Endothelial cell of umbilical vein (primary cell): Measurements from ENCODE around the gene TRIM41. TPM values are rescaled to one million over a fixed set of nuclear protein-coding genes. Genes with fewer than 3 reads are reported as not detected.
"Not testable (repeated sequence)": the region's sequence is repeated elsewhere in the genome, so short reads cannot be mapped to it uniquely, and the experiment has no call there.

ENCODE experiments used
- BruUV-seq: library from RNA; stranded (reverse); fragments of 400-500 nt; replicated peaks from 2 replicates; lab custom pipeline; 2021; lab: Mats Ljungman, UMichigan
- CTCF ChIA-PET: fragments of 300-600, 350-600 bp; sonication (Branson Sonifier 250); formaldehyde crosslinking; loops from one replicate; lab custom pipeline; 2021; ENCODE audit warnings: antibody characterized with exemption, inconsistent platforms; lab: Charles Lee
- POLR2A ChIA-PET: fragments of 300-600, 350-600 bp; sonication (Branson Sonifier 250); formaldehyde crosslinking; loops from one replicate; lab custom pipeline; 2021; ENCODE audit warnings: antibody characterized with exemption, inconsistent platforms; lab: Charles Lee
- DNase-seq: peaks from one replicate; pipeline ENCODE4 v3.0.0-alpha.2; 2011; ENCODE audit warnings: low read depth, low spot score
- FAIRE-seq: peaks from 2 replicates; lab custom pipeline; 2011; peaks lifted over from hg19 to GRCh38; lab: Jason Lieb, UNC
- H2AFZ ChIP-seq: 2 replicates; pipeline ENCODE4 v1.6.0; 2012; ENCODE audit warnings: low read depth, low read length, control low read depth, inconsistent platforms
- H3K27ac ChIP-seq: 2 replicates; pipeline ENCODE4 v1.5.1; 2011; ENCODE audit warnings: low read depth, mild to moderate bottlenecking, control low read depth, low read length, moderate library complexity; ENCODE audit not compliant: insufficient read depth
- H3K27me3 ChIP-seq, 2 experiments: 2 replicates each; pipeline versions ENCODE4 v1.6.0 to v1.6.1; 2011; ENCODE audit warnings: low read length in 2 of 2, mixed read lengths in 1 of 2; ENCODE audit not compliant: control insufficient read depth in 2 of 2, insufficient read depth in 2 of 2
- H3K36me3 ChIP-seq, 2 experiments: 2 replicates in 1 of 2; 3 replicates in 1 of 2; pipeline ENCODE4 v1.5.1; 2011; ENCODE audit warnings: low read length in 2 of 2, mild to moderate bottlenecking in 1 of 2, moderate library complexity in 1 of 2; ENCODE audit not compliant: control insufficient read depth in 2 of 2, insufficient read depth in 2 of 2; ENCODE audit errors: extremely low read depth in 1 of 2
- H3K4me1 ChIP-seq: 3 replicates; pipeline ENCODE4 v1.5.1; 2011; ENCODE audit warnings: mild to moderate bottlenecking, low read length; ENCODE audit not compliant: control insufficient read depth, insufficient read depth; ENCODE audit errors: extremely low read depth
- H3K4me2 ChIP-seq: 2 replicates; pipeline ENCODE4 v1.6.1; 2011; ENCODE audit warnings: low read length, control low read depth, mixed read lengths; ENCODE audit not compliant: insufficient read depth
- H3K4me3 ChIP-seq, 3 experiments: fragments of 200-600 bp in 1 of 3; sonication (generic), shearing (Covaris generic) in 1 of 3; replicated peaks in 1 of 3; 2 replicates each; pipeline ENCODE4 v1.5.1; 2011 to 2016; ENCODE audit warnings: control low read depth in 3 of 3, low read length in 3 of 3, mild to moderate bottlenecking in 2 of 3, inconsistent platforms in 1 of 3, low read depth in 1 of 3, moderate library complexity in 1 of 3; ENCODE audit not compliant: insufficient read depth in 1 of 3
- H3K79me2 ChIP-seq: 2 replicates; pipeline ENCODE4 v1.6.0; 2012; ENCODE audit warnings: low read length, inconsistent platforms; ENCODE audit not compliant: control insufficient read depth, insufficient read depth
- H3K9ac ChIP-seq: replicated peaks from 2 replicates; pipeline ENCODE3; 2011; ENCODE audit warnings: low read length, control low read depth; ENCODE audit not compliant: insufficient read depth; ENCODE audit errors: extremely low read depth
- H3K9me1 ChIP-seq: replicated peaks from 3 replicates; pipeline ENCODE4 v1.6.0; 2011; ENCODE audit warnings: mild to moderate bottlenecking, low read length; ENCODE audit not compliant: control insufficient read depth, insufficient read depth; ENCODE audit errors: extremely low read depth
- H3K9me3 ChIP-seq: replicated peaks from 2 replicates; pipeline ENCODE4 v1.5.1; 2012; ENCODE audit warnings: low read length, inconsistent platforms; ENCODE audit not compliant: control insufficient read depth, insufficient read depth
- H4K20me1 ChIP-seq: replicated peaks from 2 replicates; pipeline ENCODE3; 2011; ENCODE audit warnings: mild to moderate bottlenecking, low read length; ENCODE audit not compliant: control insufficient read depth, insufficient read depth; ENCODE audit errors: extremely low read depth
- JUN ChIP-seq: IDR thresholded peaks from 2 replicates; pipeline ENCODE4 v1.6.1; 2011; ENCODE audit warnings: borderline replicate concordance, low read depth; ENCODE audit not compliant: insufficient read length, insufficient read depth
- dilution Hi-C: fragments of 300-500 bp; cut with MboI; formaldehyde crosslinking; loops from one replicate; pipeline ENCODE4 v1.15.0; 2019; ENCODE audit warnings: low sequenced_read_pairs; ENCODE audit not compliant: extremely low pct_ligation_motif_present
- intact Hi-C: fragments of 100-400 bp; cut with micrococcal nuclease; formaldehyde crosslinking; loops from one replicate; pipeline ENCODE4 v1.10.0; 2022
- polyA plus RNA-seq, 4 experiments: library from polyadenylated mRNA; depleted of rRNA in 3 of 4; stranded (reverse) in 3 of 4; unstranded in 1 of 4; fragments of >200 nt; gene quantifications; 2 replicates each; pipeline versions ENCODE4 v1.2.1 to v1.2.3, GENCODE V29; 2011 to 2012; ENCODE audit warnings: missing spikeins in 1 of 4
- total RNA-seq: library from RNA; stranded (reverse); gene quantifications from 2 replicates; pipeline ENCODE4 v1.2.3, GENCODE V29; 2021

Gene TRIM41
- total and polyA plus RNA-seq, 2 donors (not counting 3 experiments of a cell fraction or from before 2014, with no cell fraction given) = 11.2 to 19.9 TPM

GRCh38 chr5:181265092-181265671, 42.1 kb downstream of the TRIM41 start:
- H3K4me2 ChIP-seq = no peak overlapping the region
- no TSS peak for BruUV-seq
- no peak overlapping the region for H3K9ac ChIP-seq
- no peak for FAIRE-seq
- no peaks in the 10 kb centered on the region for H3K27me3 ChIP-seq
- dilution Hi-C loops (no loop called here), intact Hi-C loops (no loop called here)
- peaks cover 12% of the 10 kb centered on the region for H3K79me2 ChIP-seq
- H3K27ac ChIP-seq = no peak overlapping the region
- no peak for DNase-seq
- H3K36me3 ChIP-seq = peaks cover 0 to 5% of the 10 kb centered on the region in 2 experiments
- no peaks in the 10 kb centered on the region for H3K9me3 ChIP-seq
- peaks cover 3% of the 10 kb centered on the region for H3K4me1 ChIP-seq
- no peaks in the 10 kb centered on the region for H3K9me1 ChIP-seq
- POLR2A ChIA-PET = no interaction called here
- no peaks in the 10 kb centered on the region for H4K20me1 ChIP-seq
- no peak for TF ChIP-seq JUN
- H2AFZ ChIP-seq = no peak overlapping the region
- CTCF ChIA-PET = no interaction called here
- H3K4me3 ChIP-seq = no peak overlapping the region

DNA sequence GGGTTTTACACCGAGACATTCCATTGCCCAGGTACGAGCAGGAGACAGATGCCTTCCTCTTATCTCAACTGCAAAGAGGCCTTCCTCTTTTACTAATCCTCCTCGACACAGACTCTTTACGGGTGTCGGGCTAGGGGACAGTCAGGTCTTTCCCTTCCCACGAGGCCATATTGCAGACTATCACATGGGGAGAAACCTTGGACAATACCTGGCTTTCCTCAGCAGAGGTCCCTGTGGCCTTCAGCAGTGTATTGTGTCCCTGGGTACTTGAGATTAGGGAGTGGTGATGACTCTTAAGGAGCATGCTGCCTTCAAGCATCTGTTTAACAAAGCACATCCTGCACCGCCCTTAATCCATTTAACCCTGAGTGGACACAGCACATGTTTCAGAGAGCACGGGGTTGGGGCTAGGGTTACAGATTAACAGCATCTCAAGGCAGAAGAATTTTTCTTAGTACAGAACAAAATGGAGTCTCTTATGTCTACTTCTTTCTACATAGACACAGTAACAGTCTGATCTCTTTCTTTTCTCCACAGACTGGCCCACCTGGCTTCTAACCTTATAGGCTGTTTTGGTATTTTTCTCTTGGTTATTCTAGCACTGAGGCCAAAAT, 44.3 kb downstream of the TRIM41 start:
- H3K9me3 ChIP-seq, FAIRE-seq, H3K27ac ChIP-seq, H4K20me1 ChIP-seq, DNase-seq, H3K27me3 ChIP-seq, H3K36me3 ChIP-seq, H3K4me3 ChIP-seq, POLR2A ChIA-PET, dilution Hi-C loops, H3K79me2 ChIP-seq, H3K4me1 ChIP-seq, intact Hi-C loops, CTCF ChIA-PET, H2AFZ ChIP-seq, BruUV-seq, H3K9me1 ChIP-seq, H3K4me2 ChIP-seq, H3K9ac ChIP-seq: not testable (repeated sequence)

GRCh38 chr5:181267907-181268306, 44.8 kb downstream of the TRIM41 start:
- POLR2A ChIA-PET, H3K9me1 ChIP-seq, intact Hi-C loops, H3K36me3 ChIP-seq, H3K4me1 ChIP-seq, H3K4me2 ChIP-seq, H3K27me3 ChIP-seq, dilution Hi-C loops, CTCF ChIA-PET, DNase-seq, H2AFZ ChIP-seq, H3K27ac ChIP-seq, H3K4me3 ChIP-seq, FAIRE-seq, H3K9ac ChIP-seq, H4K20me1 ChIP-seq, BruUV-seq, H3K9me3 ChIP-seq, H3K79me2 ChIP-seq: not testable (repeated sequence)
